AML-193 (cell line): ENCODE measurements around the gene GALNS.
"Not testable (repeated sequence)": the region's sequence is repeated elsewhere in the genome, so short reads cannot be mapped to it uniquely, and the experiment has no call there.

Source experiments
- DNase-seq, 2 experiments: peaks; one replicate each; lab custom pipeline; 2025; lab: John Stamatoyannopoulos, UW

Gene GALNS

GRCh38 chr16:88856828-88857727, at the start of gene GALNS, which contains the start of gene TRAPPC2L:
GALNS (minus strand) TSS chr16:88856947; CDS start chr16:88856877, 70 bp downstream.
TRAPPC2L (plus strand) TSS chr16:88857127; CDS start chr16:88857151, 24 bp downstream.
- DNase-seq = peak; percentile 90 to 96

GRCh38 chr16:88906020-88906419, 49.3 kb upstream of the GALNS start:
- no peak for DNase-seq

- DNase-seq = no peak
Observed at GRCh38 chr16:88905563-88905962, 48.8 kb upstream of the GALNS start.

- DNase-seq = no peak
Observed at GRCh38 chr16:88904676-88905365, 48.1 kb upstream of the GALNS start.

GRCh38 chr16:88903267-88903666, 46.5 kb upstream of the GALNS start:
- no peak for DNase-seq

GRCh38 chr16:88902744-88903143, 46.0 kb upstream of the GALNS start:
- DNase-seq = no peak

GRCh38 chr16:88901718-88902337, 45.1 kb upstream of the GALNS start:
- DNase-seq = no peak

GRCh38 chr16:88900662-88901052, 43.9 kb upstream of the GALNS start:
- DNase-seq = no peak

- no peak for DNase-seq
Observed at GRCh38 chr16:88899901-88900661, 43.3 kb upstream of the GALNS start.

GRCh38 chr16:88897696-88898425, 41.1 kb upstream of the GALNS start:
- no peak for DNase-seq

- DNase-seq = no peak
Observed at GRCh38 chr16:88896238-88897070, 39.7 kb upstream of the GALNS start.

GRCh38 chr16:88895335-88895734, 38.6 kb upstream of the GALNS start:
- no peak for DNase-seq

- no peak for DNase-seq
Observed at GRCh38 chr16:88894681-88895300, 38.0 kb upstream of the GALNS start.

GRCh38 chr16:88894266-88894665, 37.5 kb upstream of the GALNS start:
- not testable (repeated sequence) for DNase-seq

- DNase-seq = no peak
Observed at GRCh38 chr16:88893127-88893968, 36.6 kb upstream of the GALNS start.

- DNase-seq = no peak
Observed at GRCh38 chr16:88892065-88892464, 35.3 kb upstream of the GALNS start.

GRCh38 chr16:88891083-88891482, 34.3 kb upstream of the GALNS start:
- DNase-seq = no peak

- DNase-seq = not testable (repeated sequence)
Observed at GRCh38 chr16:88889702-88890352, 33.1 kb upstream of the GALNS start.
